ENCODE data around the gene UBE2V1. TPM values are rescaled to one million over a fixed set of nuclear protein-coding genes. Genes with fewer than 3 reads are reported as not detected.

UBE2V1 gene
- total RNA-seq, 1 donor from 2014 or later = 106 TPM

- Mint-ChIP-seq H3K4me3 (ENCODE audit: unreplicated experiment) (peak overlapping the region; percentile 99), H3K27me3 (ENCODE audit: unreplicated experiment) (no peaks in the 10 kb centered on the region), H3K36me3 (ENCODE audit: unreplicated experiment) (peaks cover 3% of the 10 kb centered on the region), H3K9me3 (ENCODE audit: unreplicated experiment) (no peaks in the 10 kb centered on the region), H3K27ac (ENCODE audit: unreplicated experiment) (peak overlapping the region; percentile 97), H3K4me1 (ENCODE audit: unreplicated experiment) (peaks cover 78% of the 10 kb centered on the region)
- TF ChIP-seq, protein P1, sequence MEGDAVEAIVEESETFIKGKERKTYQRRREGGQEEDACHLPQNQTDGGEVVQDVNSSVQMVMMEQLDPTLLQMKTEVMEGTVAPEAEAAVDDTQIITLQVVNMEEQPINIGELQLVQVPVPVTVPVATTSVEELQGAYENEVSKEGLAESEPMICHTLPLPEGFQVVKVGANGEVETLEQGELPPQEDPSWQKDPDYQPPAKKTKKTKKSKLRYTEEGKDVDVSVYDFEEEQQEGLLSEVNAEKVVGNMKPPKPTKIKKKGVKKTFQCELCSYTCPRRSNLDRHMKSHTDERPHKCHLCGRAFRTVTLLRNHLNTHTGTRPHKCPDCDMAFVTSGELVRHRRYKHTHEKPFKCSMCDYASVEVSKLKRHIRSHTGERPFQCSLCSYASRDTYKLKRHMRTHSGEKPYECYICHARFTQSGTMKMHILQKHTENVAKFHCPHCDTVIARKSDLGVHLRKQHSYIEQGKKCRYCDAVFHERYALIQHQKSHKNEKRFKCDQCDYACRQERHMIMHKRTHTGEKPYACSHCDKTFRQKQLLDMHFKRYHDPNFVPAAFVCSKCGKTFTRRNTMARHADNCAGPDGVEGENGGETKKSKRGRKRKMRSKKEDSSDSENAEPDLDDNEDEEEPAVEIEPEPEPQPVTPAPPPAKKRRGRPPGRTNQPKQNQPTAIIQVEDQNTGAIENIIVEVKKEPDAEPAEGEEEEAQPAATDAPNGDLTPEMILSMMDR (IDR thresholded peaks at IDR 0.05) = no peak
- DNase-seq (ENCODE audit: extremely low spot score, unreplicated experiment) = no peak
Observed at GRCh38 chr20:50111829-50112495, 988 bp downstream of the UBE2V1 start.

DNA sequence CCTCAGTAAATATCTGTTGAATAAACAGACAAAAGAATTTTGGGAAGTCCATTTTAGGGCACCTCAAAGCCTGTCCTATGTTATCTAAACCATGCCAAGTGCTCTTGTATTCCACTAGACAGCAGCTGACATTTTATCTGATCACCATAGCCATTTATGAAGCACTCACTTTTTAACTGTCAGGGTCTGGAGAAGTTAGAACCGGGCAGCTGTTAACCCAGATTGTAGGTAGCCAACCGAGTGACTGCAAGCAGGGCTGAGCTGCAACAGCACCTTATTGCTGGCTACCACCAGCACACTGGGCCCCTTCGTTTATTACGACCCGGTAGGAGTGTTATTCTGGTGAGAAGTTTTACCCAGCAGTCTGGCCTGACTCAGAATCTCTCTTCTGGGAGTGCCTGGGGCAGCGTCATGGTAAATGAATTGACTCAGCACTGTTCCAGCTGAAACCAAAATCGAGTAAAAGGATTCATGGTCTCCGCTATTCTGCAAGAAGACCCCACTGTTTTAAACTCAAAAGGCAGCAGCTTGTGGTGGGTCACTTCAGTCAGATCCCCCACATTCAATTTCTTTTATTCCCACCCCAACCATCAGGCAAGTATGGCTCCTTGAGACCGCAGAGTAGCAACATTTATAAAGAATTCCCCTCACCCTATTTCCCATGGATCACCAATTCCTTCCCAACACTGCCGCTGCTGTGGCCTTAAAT is 1.7 kb downstream of the UBE2V1 start:
- peaks cover 81% of the 10 kb centered on the region for H3K4me1 Mint-ChIP-seq (ENCODE audit: unreplicated experiment)
- TF ChIP-seq, protein P1 (IDR thresholded peaks at IDR 0.05) = no peak
- H3K27me3 Mint-ChIP-seq (ENCODE audit: unreplicated experiment) = no peaks in the 10 kb centered on the region
- peak overlapping the region; percentile 97 for H3K27ac Mint-ChIP-seq (ENCODE audit: unreplicated experiment)
- H3K4me3 Mint-ChIP-seq (ENCODE audit: unreplicated experiment) = peak overlapping the region; percentile 99
- peaks cover 3% of the 10 kb centered on the region for H3K36me3 Mint-ChIP-seq (ENCODE audit: unreplicated experiment)
- no peaks in the 10 kb centered on the region for H3K9me3 Mint-ChIP-seq (ENCODE audit: unreplicated experiment)
- DNase-seq (ENCODE audit: extremely low spot score, unreplicated experiment) = no peak

GRCh38 chr20:50110141-50111047 is 2.6 kb downstream of the UBE2V1 start:
- Mint-ChIP-seq H3K36me3 (ENCODE audit: unreplicated experiment) (peaks cover 3% of the 10 kb centered on the region), H3K4me1 (ENCODE audit: unreplicated experiment) (peaks cover 82% of the 10 kb centered on the region), H3K4me3 (ENCODE audit: unreplicated experiment) (peak overlapping the region; percentile 99), H3K27me3 (ENCODE audit: unreplicated experiment) (no peaks in the 10 kb centered on the region), H3K27ac (ENCODE audit: unreplicated experiment) (peak overlapping the region; percentile 97), H3K9me3 (ENCODE audit: unreplicated experiment) (no peaks in the 10 kb centered on the region)
- TF ChIP-seq, protein P1 (IDR thresholded peaks at IDR 0.05) = no peak
- no peak for DNase-seq (ENCODE audit: extremely low spot score, unreplicated experiment)

DNA sequence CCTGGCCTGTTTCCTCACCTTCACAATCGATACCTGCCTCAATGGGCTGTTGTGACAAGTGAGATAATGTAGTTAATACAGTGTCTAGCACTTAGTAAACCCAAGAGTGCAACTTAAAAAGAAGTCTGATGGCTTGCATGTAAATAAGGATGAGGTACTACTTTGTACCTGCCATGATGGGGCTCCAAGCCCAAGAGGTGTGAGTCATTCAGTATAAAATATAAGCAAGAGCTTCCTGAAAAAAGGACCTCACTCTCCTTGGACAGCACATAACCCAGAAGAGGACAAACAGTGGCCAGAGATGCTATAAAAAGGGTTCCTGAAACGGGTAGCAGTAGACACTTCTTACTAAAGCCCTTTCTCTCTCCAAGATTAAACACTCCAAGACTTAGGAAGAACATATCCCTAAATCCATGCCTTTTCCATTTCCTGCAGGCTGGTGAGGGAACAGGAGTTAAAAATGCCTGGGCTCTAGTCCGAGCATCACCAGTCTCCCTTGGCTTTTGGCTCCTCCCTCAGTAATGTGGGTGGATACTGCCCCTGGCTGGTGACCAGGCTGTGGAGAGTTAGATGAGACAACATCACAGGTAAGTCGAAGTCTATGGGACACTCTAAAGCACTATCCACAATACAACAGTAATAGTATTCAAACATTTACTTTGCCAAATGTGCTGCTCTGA is 4.3 kb downstream of the UBE2V1 start:
- DNase-seq (ENCODE audit: extremely low spot score, unreplicated experiment) = no peak
- Mint-ChIP-seq H3K4me3 (ENCODE audit: unreplicated experiment) (no peak overlapping the region), H3K27ac (ENCODE audit: unreplicated experiment) (no peak overlapping the region), H3K27me3 (ENCODE audit: unreplicated experiment) (no peaks in the 10 kb centered on the region), H3K9me3 (ENCODE audit: unreplicated experiment) (no peaks in the 10 kb centered on the region), H3K4me1 (ENCODE audit: unreplicated experiment) (peaks cover 80% of the 10 kb centered on the region), H3K36me3 (ENCODE audit: unreplicated experiment) (peaks cover 3% of the 10 kb centered on the region)
- TF ChIP-seq, protein P1 (IDR thresholded peaks at IDR 0.05) = no peak

All from osteocyte (in vitro differentiated cells).